A673 (cell line): Measurements from ENCODE around the gene RPL31. TPM values are rescaled to one million over a fixed set of nuclear protein-coding genes. Genes with fewer than 3 reads are reported as not detected.

Source experiments
- BruUV-seq: library from RNA; stranded (reverse); fragments of 400-500 nt; replicated peaks from 2 replicates; lab custom pipeline; 2021; lab: Mats Ljungman, UMichigan
- CTCF ChIA-PET: fragments of 300-600 bp; sonication (Branson Sonifier 250); formaldehyde crosslinking; loops from one replicate; lab custom pipeline; 2022; ENCODE audit warnings: antibody characterized with exemption; lab: Charles Lee
- POLR2A ChIA-PET: fragments of 300-600 bp; sonication (Branson Sonifier 250); formaldehyde crosslinking; loops from one replicate; lab custom pipeline; 2022; ENCODE audit warnings: antibody characterized with exemption; ENCODE audit not compliant: low non-redundant PET; lab: Charles Lee
- DNase-seq: peaks from one replicate; pipeline ENCODE4 v3.0.0-alpha.2; 2015; ENCODE audit warnings: low spot score
- H3K27ac ChIP-seq: fragments of 200-600 bp; sonication (generic); 2 replicates; pipeline ENCODE4 v1.5.1; 2016; ENCODE audit warnings: mixed run types, low read depth, mild to moderate bottlenecking, mixed read lengths, antibody characterized with exemption, low read length; ENCODE audit not compliant: poor library complexity, severe bottlenecking
- H3K27me3 ChIP-seq: fragments of 200-600 bp; sonication (generic); replicated peaks from 2 replicates; pipeline ENCODE4 v1.6.1; 2017; ENCODE audit warnings: mixed run types, low read depth, mild to moderate bottlenecking, mixed read lengths, antibody characterized with exemption, low read length; ENCODE audit not compliant: insufficient read depth, poor library complexity
- H3K36me3 ChIP-seq: fragments of 200-600 bp; sonication (generic); 2 replicates; pipeline ENCODE4 v1.6.1; 2016; ENCODE audit warnings: mixed run types, mild to moderate bottlenecking, mixed read lengths, antibody characterized with exemption, low read length; ENCODE audit not compliant: insufficient read depth, poor library complexity, severe bottlenecking
- H3K4me1 ChIP-seq: fragments of 200-600 bp; sonication (generic); 2 replicates; pipeline ENCODE4 v1.6.1; 2017; ENCODE audit warnings: mixed run types, mild to moderate bottlenecking, mixed read lengths, antibody characterized with exemption, low read length; ENCODE audit not compliant: insufficient read depth, poor library complexity, severe bottlenecking
- H3K4me3 ChIP-seq: fragments of 200-600 bp; sonication (generic); 2 replicates; pipeline ENCODE4 v1.5.1; 2016; ENCODE audit warnings: low read depth, mixed run types, mild to moderate bottlenecking, mixed read lengths, low read length; ENCODE audit not compliant: poor library complexity, severe bottlenecking
- H3K9me3 ChIP-seq: fragments of 200-600 bp; sonication (generic); 2 replicates; pipeline ENCODE4 v1.6.1; 2016; ENCODE audit warnings: mixed run types, low read depth, mild to moderate bottlenecking, mixed read lengths, antibody characterized with exemption, low read length; ENCODE audit not compliant: poor library complexity, severe bottlenecking
- EZH2 ChIP-seq: fragments of 200-600 bp; sonication (generic); IDR thresholded peaks from 2 replicates; pipeline ENCODE4 v1.6.1; 2017; ENCODE audit warnings: borderline replicate concordance, low read depth, mild to moderate bottlenecking, mixed read lengths, antibody characterized with exemption, low read length; ENCODE audit not compliant: poor library complexity, severe bottlenecking
- intact Hi-C: fragments of 100-400 bp; cut with micrococcal nuclease; formaldehyde crosslinking; loops from one replicate; pipeline ENCODE4 v1.10.0; 2022; ENCODE audit not compliant: unreplicated experiment
- total RNA-seq: library from RNA; stranded (reverse); gene quantifications from 2 replicates; pipeline ENCODE4 v1.2.3, GENCODE V29; 2021
- TF ChIP-seq, protein P1 (sequence below): fragments of 300-800, 200-600 bp; sonication (generic); conservative IDR thresholded peaks from 2 replicates; pipeline ENCODE4 v1.5.1; 2017; ENCODE audit warnings: low read depth, mild to moderate bottlenecking, antibody characterized with exemption, low read length, moderate library complexity, mixed read lengths

Gene RPL31
- total RNA-seq, 1 experiment from 2014 or later = 1,196 TPM

GRCh38 chr2:100976645-100977391 is 25.3 kb upstream of the RPL31 start:
- Histone ChIP-seq H3K36me3 (no peaks in the 10 kb centered on the region), H3K4me3 (no peak overlapping the region)
- intact Hi-C loops = no loop called here

GRCh38 chr2:100977511-100977910 is 24.6 kb upstream of the RPL31 start:
- CTCF ChIA-PET = interaction anchor here (0.5 kb wide), 1 partner anchor 246 kb away, joined by 5 read pairs; no protein-coding TSS in a partner anchor
- TF ChIP-seq, protein P1, sequence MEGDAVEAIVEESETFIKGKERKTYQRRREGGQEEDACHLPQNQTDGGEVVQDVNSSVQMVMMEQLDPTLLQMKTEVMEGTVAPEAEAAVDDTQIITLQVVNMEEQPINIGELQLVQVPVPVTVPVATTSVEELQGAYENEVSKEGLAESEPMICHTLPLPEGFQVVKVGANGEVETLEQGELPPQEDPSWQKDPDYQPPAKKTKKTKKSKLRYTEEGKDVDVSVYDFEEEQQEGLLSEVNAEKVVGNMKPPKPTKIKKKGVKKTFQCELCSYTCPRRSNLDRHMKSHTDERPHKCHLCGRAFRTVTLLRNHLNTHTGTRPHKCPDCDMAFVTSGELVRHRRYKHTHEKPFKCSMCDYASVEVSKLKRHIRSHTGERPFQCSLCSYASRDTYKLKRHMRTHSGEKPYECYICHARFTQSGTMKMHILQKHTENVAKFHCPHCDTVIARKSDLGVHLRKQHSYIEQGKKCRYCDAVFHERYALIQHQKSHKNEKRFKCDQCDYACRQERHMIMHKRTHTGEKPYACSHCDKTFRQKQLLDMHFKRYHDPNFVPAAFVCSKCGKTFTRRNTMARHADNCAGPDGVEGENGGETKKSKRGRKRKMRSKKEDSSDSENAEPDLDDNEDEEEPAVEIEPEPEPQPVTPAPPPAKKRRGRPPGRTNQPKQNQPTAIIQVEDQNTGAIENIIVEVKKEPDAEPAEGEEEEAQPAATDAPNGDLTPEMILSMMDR = no peak
- no peak for TF ChIP-seq EZH2
- no peaks in the 10 kb centered on the region for H3K27me3 ChIP-seq
- H3K36me3 ChIP-seq = no peaks in the 10 kb centered on the region
- BruUV-seq = no TSS peak
- POLR2A ChIA-PET = no interaction called here
- intact Hi-C loops = no loop called here
- no peaks in the 10 kb centered on the region for H3K4me1 ChIP-seq
- DNase-seq = no peak
- no peak overlapping the region for H3K27ac ChIP-seq
- no peaks in the 10 kb centered on the region for H3K9me3 ChIP-seq
- H3K4me3 ChIP-seq = no peak overlapping the region

More at GRCh38 chr2:100976645-100977391, 25.3 kb upstream of the RPL31 start:
- no peaks in the 10 kb centered on the region for H3K27me3 ChIP-seq
- TF ChIP-seq EZH2 = no peak
- no TSS peak for BruUV-seq
- H3K9me3 ChIP-seq = no peaks in the 10 kb centered on the region
- POLR2A ChIA-PET = no interaction called here
- H3K27ac ChIP-seq = no peak overlapping the region
- CTCF ChIA-PET = interaction anchor here (0.5 to 0.6 kb wide), 2 partner anchors 16 to 246 kb away, joined by 3 to 5 read pairs; no protein-coding TSS in a partner anchor
- no peaks in the 10 kb centered on the region for H3K4me1 ChIP-seq
- peak; percentile 56 for DNase-seq

- no peak overlapping the region for H3K27ac ChIP-seq
- POLR2A ChIA-PET = no interaction called here
These were observed 23.4 kb upstream of the RPL31 start for GRCh38 chr2:100978582-100979191.

More at GRCh38 chr2:100978582-100979191, 23.4 kb upstream of the RPL31 start:
- no peak overlapping the region for H3K4me3 ChIP-seq
- DNase-seq = peak; percentile 54
- H3K9me3 ChIP-seq = no peaks in the 10 kb centered on the region
- TF ChIP-seq EZH2 = no peak
- TF ChIP-seq, protein P1 = no peak
- H3K36me3 ChIP-seq = no peaks in the 10 kb centered on the region
- no peaks in the 10 kb centered on the region for H3K27me3 ChIP-seq
- CTCF ChIA-PET = no interaction called here
- intact Hi-C loops = no loop called here
- H3K4me1 ChIP-seq = no peaks in the 10 kb centered on the region
- no TSS peak for BruUV-seq
